Ascending aorta (tissue), 2 donors: Measurements from ENCODE around the gene DOCK6. TPM values are rescaled to one million over a fixed set of nuclear protein-coding genes. Genes with fewer than 3 reads are reported as not detected.

Experiments used
- DNase-seq, 2 donors: peaks; one replicate each; pipeline ENCODE4 v3.0.0-alpha.2; 2019; ENCODE audit warnings: low spot score in 2 of 2
- H3K27ac ChIP-seq, 2 donors: fragments of 200-600 bp; sonication (generic); one replicate each; pipeline ENCODE4 v1.5.1; 2016 to 2017; ENCODE audit warnings: mild to moderate bottlenecking in 1 of 2
- H3K27me3 ChIP-seq: fragments of 200-600 bp; sonication (generic); one replicate; pipeline ENCODE4 v1.5.1; 2017
- H3K36me3 ChIP-seq, 2 donors: fragments of 200-600 bp; sonication (generic); one replicate each; pipeline ENCODE4 v1.5.1; 2016
- H3K4me1 ChIP-seq, 2 donors: fragments of 200-600 bp; sonication (generic); one replicate each; pipeline ENCODE4 v1.5.1; 2016 to 2017; ENCODE audit warnings: mild to moderate bottlenecking in 1 of 2
- H3K4me3 ChIP-seq, 2 donors: fragments of 200-600 bp; sonication (generic); one replicate each; pipeline ENCODE4 v1.5.1; 2016 to 2017; ENCODE audit warnings: mild to moderate bottlenecking in 1 of 2
- H3K9me3 ChIP-seq, 2 donors: fragments of 200-600 bp; sonication (generic); one replicate each; pipeline ENCODE4 v1.5.1; 2016
- CTCF ChIP-seq, 3 experiments: fragments of 200-600 bp in 2 of 3; fragments of 450-650 bp in 1 of 3; sonication (generic) in 2 of 3; IDR thresholded peaks; one replicate each; pipeline ENCODE4 v1.5.1; 2016 to 2019; ENCODE audit warnings: antibody characterized with exemption in 3 of 3, mild to moderate bottlenecking in 1 of 3, moderate library complexity in 1 of 3
- intact Hi-C: fragments of 100-400 bp; cut with DNase I; formaldehyde crosslinking; loops from one replicate; pipeline ENCODE4 v1.15.1; 2023
- total RNA-seq: library from RNA; depleted of rRNA; stranded (reverse); fragments of >200 nt; gene quantifications from one replicate; pipeline ENCODE4 v1.1.0, GENCODE V29; 2016

DOCK6 gene
- total RNA-seq, 1 donor from 2014 or later, result 140 TPM

- intact Hi-C loops, result no loop called here
- Histone ChIP-seq H3K27me3 (no peaks in the 10 kb centered on the region), H3K9me3 (no peaks in the 10 kb centered on the region), H3K4me1 (peaks cover 4% of the 10 kb centered on the region in 2 donors), H3K36me3 (no peaks in the 10 kb centered on the region), H3K4me3 (no peak overlapping the region), H3K27ac (no peak overlapping the region)
- DNase-seq, result no peak
- no peak for TF ChIP-seq CTCF (IDR thresholded peaks at IDR 0.05)
Observed at GRCh38 chr19:11265785-11266236, 3.5 kb upstream of the DOCK6 start.

- Histone ChIP-seq H3K9me3 (no peaks in the 10 kb centered on the region), H3K36me3 (no peaks in the 10 kb centered on the region), H3K27me3 (no peaks in the 10 kb centered on the region), H3K4me3 (no peak overlapping the region), H3K27ac (no peak overlapping the region), H3K4me1 (peaks cover 4% of the 10 kb centered on the region in 2 donors)
- intact Hi-C loops, result no loop called here
- no peak for DNase-seq
- no peak for TF ChIP-seq CTCF (IDR thresholded peaks at IDR 0.05)
Observed at GRCh38 chr19:11265177-11265784, 3.0 kb upstream of the DOCK6 start.

GRCh38 chr19:11264452-11265176, 2.3 kb upstream of the DOCK6 start:
- H3K27me3 ChIP-seq, result no peaks in the 10 kb centered on the region
- intact Hi-C loops, result no loop called here
- no peak for TF ChIP-seq CTCF (IDR thresholded peaks at IDR 0.05)
- no peak for DNase-seq
- no peak overlapping the region for H3K27ac ChIP-seq
- H3K36me3 ChIP-seq, result no peaks in the 10 kb centered on the region
- no peaks in the 10 kb centered on the region for H3K9me3 ChIP-seq
- H3K4me1 ChIP-seq, result peaks cover 4% of the 10 kb centered on the region in 2 donors
- H3K4me3 ChIP-seq, result no peak overlapping the region

GRCh38 chr19:11263726-11264125, 1.4 kb upstream of the DOCK6 start:
- no peaks in the 10 kb centered on the region for H3K36me3 ChIP-seq
- H3K4me3 ChIP-seq, result no peak overlapping the region
- H3K27ac ChIP-seq, result no peak overlapping the region
- no peaks in the 10 kb centered on the region for H3K9me3 ChIP-seq
- intact Hi-C loops, result no loop called here
- H3K4me1 ChIP-seq, result peaks cover 4% of the 10 kb centered on the region in 2 donors
- TF ChIP-seq CTCF (IDR thresholded peaks at IDR 0.05), result no peak
- DNase-seq, result no peak
- no peaks in the 10 kb centered on the region for H3K27me3 ChIP-seq

- no peak for TF ChIP-seq CTCF (IDR thresholded peaks at IDR 0.05)
- no peaks in the 10 kb centered on the region for H3K27me3 ChIP-seq
- H3K4me1 ChIP-seq, result peaks cover 4% of the 10 kb centered on the region in 2 donors
- H3K4me3 ChIP-seq, result peak overlapping the region; percentile 72 to 99
- DNase-seq, result no peak
- intact Hi-C loops, result no loop called here
- peak overlapping the region; percentile 71 to 82 for H3K27ac ChIP-seq
- H3K36me3 ChIP-seq, result no peaks in the 10 kb centered on the region
- H3K9me3 ChIP-seq, result no peaks in the 10 kb centered on the region
Observed at GRCh38 chr19:11261431-11261970, 823 bp downstream of the DOCK6 start.
